Pancreas (tissue), 10 donors: ENCODE results near the gene MBOAT2. TPM values are rescaled to one million over a fixed set of nuclear protein-coding genes. Genes with fewer than 3 reads are reported as not detected.

Experiments used
- ATAC-seq, 4 donors: fragments of 200-7000 bp; cut with Tn5 transposase; one replicate each; pipeline versions ENCODE4 v1.8.0 to v1.9.1; 2020; ENCODE audit warnings: mild to moderate bottlenecking in 4 of 4, moderate library complexity in 4 of 4
- DNase-seq, 6 donors: peaks; one replicate each; pipeline ENCODE4 v3.0.0-alpha.2; 2020
- FAIRE-seq: peaks from 2 replicates; lab custom pipeline; 2012; peaks lifted over from hg19 to GRCh38; lab: Jason Lieb, UNC
- H3K27ac ChIP-seq, 4 donors: fragments of 200-600 bp; sonication (generic); 1 replicate in 3 of 4; 2 replicates in 1 of 4; pipeline versions ENCODE4 v1.5.0 to v1.8.0; 2020
- H3K27me3 ChIP-seq, 4 donors: fragments of 200-600 bp; one replicate each; pipeline ENCODE4 v1.8.0; 2021
- H3K36me3 ChIP-seq, 3 donors: fragments of 200-600 bp; sonication (generic) in 1 of 3; one replicate each; pipeline versions ENCODE4 v1.5.0 to v1.8.0; 2020 to 2021
- H3K4me1 ChIP-seq, 3 donors: fragments of 200-600 bp; one replicate each; pipeline ENCODE4 v1.8.0; 2021
- H3K4me3 ChIP-seq, 4 donors: fragments of 200-600 bp; sonication (generic) in 2 of 4; one replicate each; pipeline versions ENCODE4 v1.5.0 to v1.8.0; 2020 to 2021
- H3K9me3 ChIP-seq, 4 donors: fragments of 200-600 bp; one replicate each; pipeline ENCODE4 v1.8.0; 2021
- WGBS, 2 donors: extraction: QIAGEN DNeasy Blood & Tissue Kit; methylation state at CpG; one replicate each; pipeline ENCODE4 v1.1.7; 2013; 5-methylcytosine and 5-hydroxymethylcytosine counted together
- intact Hi-C, 3 donors: fragments of 100-400 bp; cut with DNase I; formaldehyde crosslinking; loops; one replicate each; pipeline versions ENCODE4 v1.11.1 to v1.14.2; 2022
- polyA plus RNA-seq, 2 donors: library from polyadenylated mRNA; stranded (reverse); fragments of 200-250 nt; gene quantifications; one replicate each; pipeline ENCODE4 v1.2.3, GENCODE V29; 2013
- total RNA-seq, 6 donors: library from RNA; stranded (reverse); fragmentation: NEBNext Ultra II Directional in 4 of 6; extraction: Animal tissue kit (Norgen Biotek cat#: 25700) in 4 of 6; gene quantifications; one replicate each; pipeline versions ENCODE4 v1.2.1 to v1.2.4, GENCODE V29; 2021 to 2023
- TF ChIP-seq, protein P1 (sequence below), 4 donors: fragments of 200-600 bp; sonication (generic) in 3 of 4; IDR thresholded peaks; one replicate each; pipeline versions ENCODE4 v1.5.0 to v1.8.0; 2021; ENCODE audit warnings: antibody characterized with exemption in 4 of 4
- donor health status: healthy with polysubstance abuse.
- donor health status: DM: no; HTN: no; CAD: no; lungs with moderate emphysema.
- donor health status: DM: no; HTN: no; CAD: no.
- donor health status: control.
- donor health status: control.
- donor health status: Bipolar disorder and iron deficiency.
- donor health status: DM: yes; HTN: yes; CAD: no.
- donor health status: DM: no; HTN: no; CAD: no.
- donor health status: DM: no; HTN: no; CAD: no.
- donor health status: DM: yes; HTN: yes; CAD: no.

Gene MBOAT2
- total and polyA plus RNA-seq, 8 donors = 1.2 to 5.7 (median 2.5) TPM

GRCh38 chr2:8992643-8993042 lies 10.8 kb downstream of the MBOAT2 start:
- FAIRE-seq = no peak
- Histone ChIP-seq H3K4me1 (no peaks in the 10 kb centered on the region), H3K27me3 (no peaks in the 10 kb centered on the region), H3K36me3 (no peaks in the 10 kb centered on the region), H3K9me3 (no peaks in the 10 kb centered on the region), H3K4me3 (no peak overlapping the region), H3K27ac (no peak overlapping the region)
- intact Hi-C loops = no loop called here
- TF ChIP-seq, protein P1, sequence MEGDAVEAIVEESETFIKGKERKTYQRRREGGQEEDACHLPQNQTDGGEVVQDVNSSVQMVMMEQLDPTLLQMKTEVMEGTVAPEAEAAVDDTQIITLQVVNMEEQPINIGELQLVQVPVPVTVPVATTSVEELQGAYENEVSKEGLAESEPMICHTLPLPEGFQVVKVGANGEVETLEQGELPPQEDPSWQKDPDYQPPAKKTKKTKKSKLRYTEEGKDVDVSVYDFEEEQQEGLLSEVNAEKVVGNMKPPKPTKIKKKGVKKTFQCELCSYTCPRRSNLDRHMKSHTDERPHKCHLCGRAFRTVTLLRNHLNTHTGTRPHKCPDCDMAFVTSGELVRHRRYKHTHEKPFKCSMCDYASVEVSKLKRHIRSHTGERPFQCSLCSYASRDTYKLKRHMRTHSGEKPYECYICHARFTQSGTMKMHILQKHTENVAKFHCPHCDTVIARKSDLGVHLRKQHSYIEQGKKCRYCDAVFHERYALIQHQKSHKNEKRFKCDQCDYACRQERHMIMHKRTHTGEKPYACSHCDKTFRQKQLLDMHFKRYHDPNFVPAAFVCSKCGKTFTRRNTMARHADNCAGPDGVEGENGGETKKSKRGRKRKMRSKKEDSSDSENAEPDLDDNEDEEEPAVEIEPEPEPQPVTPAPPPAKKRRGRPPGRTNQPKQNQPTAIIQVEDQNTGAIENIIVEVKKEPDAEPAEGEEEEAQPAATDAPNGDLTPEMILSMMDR (IDR thresholded peaks at IDR 0.05) = no peak
- ATAC-seq = peak in 2 of 4 donors; percentile 37 to 55
- 47 to 53% methylated on average over 5 of the region's 5 CpGs for WGBS, 2 donors
- DNase-seq = peak in 1 of 6 donors; percentile 5

DNA sequence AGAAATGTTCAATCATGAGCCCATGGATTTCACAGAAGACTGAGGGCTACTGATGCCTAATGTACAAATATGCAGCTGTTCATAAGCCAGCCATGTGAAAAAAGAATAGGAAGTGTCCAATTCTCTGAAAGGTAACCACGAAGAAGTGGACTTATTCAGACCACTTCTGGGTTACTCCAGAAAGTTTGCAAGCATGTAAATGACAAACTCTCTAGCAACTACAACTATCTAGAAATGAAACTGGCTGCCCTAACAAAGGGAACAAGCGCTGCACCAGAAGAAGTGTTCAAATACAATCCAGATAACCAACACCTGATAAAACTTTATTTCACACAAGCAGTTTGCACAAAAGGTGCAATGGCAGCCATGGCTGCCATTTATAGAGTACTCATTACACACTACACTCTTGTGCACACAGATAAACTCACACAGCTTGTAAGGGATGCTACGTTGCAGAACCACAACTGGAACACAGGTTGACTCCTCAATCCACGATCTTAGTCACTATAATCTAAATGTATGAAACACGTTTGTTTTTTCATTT lies 13.9 kb downstream of the MBOAT2 start:
- FAIRE-seq (no peak), DNase-seq (no peak), ATAC-seq (no peak)
- H3K36me3 ChIP-seq = no peaks in the 10 kb centered on the region
- intact Hi-C loops = no loop called here
- no peak overlapping the region for H3K4me3 ChIP-seq
- no peak overlapping the region for H3K27ac ChIP-seq
- TF ChIP-seq, protein P1 (IDR thresholded peaks at IDR 0.05) = no peak
- H3K27me3 ChIP-seq = no peaks in the 10 kb centered on the region
- no peaks in the 10 kb centered on the region for H3K4me1 ChIP-seq
- H3K9me3 ChIP-seq = no peaks in the 10 kb centered on the region
- 75 to 83% methylated on average over 5 of the region's 5 CpGs for WGBS, 2 donors

- Histone ChIP-seq H3K27me3 (no peaks in the 10 kb centered on the region), H3K4me1 (no peaks in the 10 kb centered on the region), H3K27ac (no peak overlapping the region), H3K4me3 (no peak overlapping the region), H3K9me3 (no peaks in the 10 kb centered on the region), H3K36me3 (no peaks in the 10 kb centered on the region)
- FAIRE-seq (no peak), ATAC-seq (no peak), DNase-seq (no peak)
- TF ChIP-seq, protein P1 (IDR thresholded peaks at IDR 0.05) = no peak
- 75 to 82% methylated on average over 3 of the region's 3 CpGs for WGBS, 2 donors
- intact Hi-C loops = no loop called here
These were observed 16.1 kb downstream of the MBOAT2 start for GRCh38 chr2:8987410-8987809.

- H3K9me3 ChIP-seq = no peaks in the 10 kb centered on the region
- TF ChIP-seq, protein P1 (IDR thresholded peaks at IDR 0.05) = no peak
- no peaks in the 10 kb centered on the region for H3K4me1 ChIP-seq
- no peaks in the 10 kb centered on the region for H3K36me3 ChIP-seq
- H3K27me3 ChIP-seq = no peaks in the 10 kb centered on the region
- DNase-seq = no peak
- no peak overlapping the region for H3K4me3 ChIP-seq
- intact Hi-C loops = no loop called here
- WGBS, 2 donors = 81 to 88% methylated on average over 11 of the region's 11 CpGs
- ATAC-seq = no peak
- no peak overlapping the region for H3K27ac ChIP-seq
- FAIRE-seq = no peak
These were observed 17.0 kb downstream of the MBOAT2 start for GRCh38 chr2:8986327-8986976.
